Measurements from ENCODE around the gene ZNF792.

- TF ChIP-seq CTCF (IDR thresholded peaks at IDR 0.05) (no peak), POLR2A (IDR thresholded peaks at IDR 0.05; ENCODE audit: low read depth) (no peak), POLR2AphosphoS5 (IDR thresholded peaks at IDR 0.05) (no peak)
Measured at GRCh38 chr19:35011737-35012682, 48.0 kb upstream of the ZNF792 start.
